ENCODE data around the gene LRP3.
A peak's percentile ranks its signal among the peaks of the same experiment; 100 is the strongest.
"Not testable (repeated sequence)": the region's sequence is repeated elsewhere in the genome, so short reads cannot be mapped to it uniquely, and the experiment has no call there.

Gene LRP3

GRCh38 chr19:33191092-33191491 lies 3.0 kb upstream of the LRP3 start:
- not testable (repeated sequence) for H2BK12ac ChIP-seq (ENCODE audit: low read length in 2 of 2); H4K91ac ChIP-seq (ENCODE audit: low read length)
- 90% methylated on average over 4 of the region's 4 CpGs for WGBS

DNA sequence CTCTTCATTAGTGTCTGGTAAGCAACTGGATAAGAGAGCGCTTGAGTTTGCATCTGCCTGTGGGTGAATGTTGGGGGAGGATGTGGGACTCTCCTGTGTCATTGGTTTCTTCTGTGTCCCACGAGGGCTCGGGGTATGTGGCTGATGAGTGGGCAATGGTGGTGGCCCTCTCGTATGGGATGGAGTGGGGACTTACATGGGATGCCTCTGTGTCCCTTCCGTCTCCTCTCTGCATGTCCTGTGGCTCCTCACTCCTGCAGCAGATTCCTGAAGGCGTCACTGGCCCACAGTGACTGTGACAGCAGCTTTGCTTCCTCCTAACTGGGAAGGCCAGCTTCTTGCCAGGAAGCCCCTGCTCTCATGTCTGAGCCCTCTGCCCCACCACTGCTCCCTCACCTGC lies 2.6 kb upstream of the LRP3 start:
- Histone ChIP-seq H3K23ac (ENCODE audit: low read length in 2 of 2) (no peak overlapping the region), H3K9ac (ENCODE audit: low read length) (no peak overlapping the region), H3K4me2 (ENCODE audit: low read length, poor library complexity, severe bottlenecking) (no peak overlapping the region), H3K18ac (ENCODE audit: low read depth in 1 of 2, low read length in 2 of 2) (no peak overlapping the region), H2BK5ac (ENCODE audit: low read depth, low read length, poor library complexity, severe bottlenecking) (no peak overlapping the region), H3K9me3 (ENCODE audit: control insufficient read depth, low read length) (no peaks in the 10 kb centered on the region), H2BK12ac (ENCODE audit: low read length in 2 of 2) (no peak overlapping the region), H2AFZ (ENCODE audit: low read depth, low read length) (no peak overlapping the region), H3K4me1 (ENCODE audit: control insufficient read depth, insufficient read depth, low read depth, low read length) (peaks cover 12% of the 10 kb centered on the region), H3K14ac (ENCODE audit: low read length in 2 of 2) (no peak overlapping the region), H2BK15ac (ENCODE audit: low read depth, poor library complexity, severe bottlenecking) (no peak overlapping the region), H3K4me3 (ENCODE audit: insufficient read depth in 1 of 2, low read depth in 1 of 2, low read length in 2 of 2) (no peak overlapping the region), H3K27me3 (ENCODE audit: control insufficient read depth in 1 of 2, insufficient read depth in 1 of 2, low read length in 2 of 2) (peaks cover 9 to 26% of the 10 kb centered on the region in 2 experiments), H2AK5ac (ENCODE audit: low read length, severe bottlenecking) (no peak overlapping the region), H3K27ac (ENCODE audit: low read length, poor library complexity, severe bottlenecking) (no peak overlapping the region), H2BK120ac (ENCODE audit: low read depth, low read length) (no peak overlapping the region), H4K8ac (ENCODE audit: low read length) (no peak overlapping the region), H3K36me3 (ENCODE audit: control insufficient read depth in 1 of 2, insufficient read depth in 2 of 2, low read depth in 1 of 2, low read length in 2 of 2) (no peaks in the 10 kb centered on the region), H3K79me1 (replicated peaks; ENCODE audit: low read length, poor library complexity, severe bottlenecking) (peaks cover 2% of the 10 kb centered on the region), H4K91ac (ENCODE audit: low read length) (no peak overlapping the region), H3K4ac (ENCODE audit: low read depth in 1 of 2, low read length in 2 of 2) (no peak overlapping the region)
- WGBS, result 83% methylated on average over 6 of the region's 6 CpGs
- no peak for DNase-seq

More at GRCh38 chr19:33191092-33191491, 3.0 kb upstream of the LRP3 start:
- H3K27ac ChIP-seq (ENCODE audit: low read length, poor library complexity, severe bottlenecking); H2BK5ac ChIP-seq (ENCODE audit: low read depth, low read length, poor library complexity, severe bottlenecking); H2BK120ac ChIP-seq (ENCODE audit: low read depth, low read length); H2BK15ac ChIP-seq (ENCODE audit: low read depth, poor library complexity, severe bottlenecking); H3K4me3 ChIP-seq (ENCODE audit: insufficient read depth in 1 of 2, low read depth in 1 of 2, low read length in 2 of 2); H3K4me2 ChIP-seq (ENCODE audit: low read length, poor library complexity, severe bottlenecking); H3K36me3 ChIP-seq (ENCODE audit: control insufficient read depth in 1 of 2, insufficient read depth in 2 of 2, low read depth in 1 of 2, low read length in 2 of 2); H4K8ac ChIP-seq (ENCODE audit: low read length); H3K14ac ChIP-seq (ENCODE audit: low read length in 2 of 2); H2AK5ac ChIP-seq (ENCODE audit: low read length, severe bottlenecking); H3K23ac ChIP-seq (ENCODE audit: low read length in 2 of 2); H2AFZ ChIP-seq (ENCODE audit: low read depth, low read length); H3K9ac ChIP-seq (ENCODE audit: low read length); H3K18ac ChIP-seq (ENCODE audit: low read depth in 1 of 2, low read length in 2 of 2); DNase-seq; H3K79me1 ChIP-seq (replicated peaks; ENCODE audit: low read length, poor library complexity, severe bottlenecking); H3K9me3 ChIP-seq (ENCODE audit: control insufficient read depth, low read length); H3K4ac ChIP-seq (ENCODE audit: low read depth in 1 of 2, low read length in 2 of 2): not testable (repeated sequence)
- Histone ChIP-seq H3K27me3 (ENCODE audit: control insufficient read depth in 1 of 2, insufficient read depth in 1 of 2, low read length in 2 of 2) (peaks cover 9 to 26% of the 10 kb centered on the region in 2 experiments), H3K4me1 (ENCODE audit: control insufficient read depth, insufficient read depth, low read depth, low read length) (peaks cover 12% of the 10 kb centered on the region)

DNA sequence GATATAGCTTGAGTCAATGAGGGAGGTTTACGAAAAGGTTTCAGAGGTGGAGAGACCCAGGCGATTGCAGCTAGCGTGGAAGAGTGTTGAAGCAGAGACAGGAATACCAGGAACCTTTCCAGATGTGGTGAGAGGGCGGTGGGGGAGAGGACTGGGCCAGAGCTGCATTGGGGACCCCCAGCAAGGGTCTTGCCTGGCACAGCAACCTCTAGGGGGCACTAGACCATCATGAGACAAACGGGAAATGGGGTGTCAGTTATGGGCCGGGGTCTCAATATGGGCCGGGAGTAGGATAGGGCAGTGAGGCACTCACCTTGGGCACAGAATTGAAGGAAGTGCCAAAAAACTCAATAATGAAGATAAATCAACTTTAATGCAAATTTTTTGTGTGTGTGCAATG lies 2.1 kb upstream of the LRP3 start:
- Histone ChIP-seq H3K36me3 (ENCODE audit: control insufficient read depth in 1 of 2, insufficient read depth in 2 of 2, low read depth in 1 of 2, low read length in 2 of 2) (peaks cover 2 to 5% of the 10 kb centered on the region in 2 experiments), H3K79me1 (replicated peaks; ENCODE audit: low read length, poor library complexity, severe bottlenecking) (peaks cover 2% of the 10 kb centered on the region), H3K23ac (ENCODE audit: low read length in 2 of 2) (no peak overlapping the region), H3K18ac (ENCODE audit: low read depth in 1 of 2, low read length in 2 of 2) (no peak overlapping the region), H2AK5ac (ENCODE audit: low read length, severe bottlenecking) (no peak overlapping the region), H3K14ac (ENCODE audit: low read length in 2 of 2) (no peak overlapping the region), H2BK5ac (ENCODE audit: low read depth, low read length, poor library complexity, severe bottlenecking) (no peak overlapping the region), H3K4me1 (ENCODE audit: control insufficient read depth, insufficient read depth, low read depth, low read length) (peaks cover 12% of the 10 kb centered on the region), H4K8ac (ENCODE audit: low read length) (no peak overlapping the region), H3K9ac (ENCODE audit: low read length) (no peak overlapping the region), H3K4me2 (ENCODE audit: low read length, poor library complexity, severe bottlenecking) (no peak overlapping the region), H2BK12ac (ENCODE audit: low read length in 2 of 2) (no peak overlapping the region), H3K9me3 (ENCODE audit: control insufficient read depth, low read length) (no peaks in the 10 kb centered on the region), H3K27ac (ENCODE audit: low read length, poor library complexity, severe bottlenecking) (no peak overlapping the region), H3K4me3 (ENCODE audit: insufficient read depth in 1 of 2, low read depth in 1 of 2, low read length in 2 of 2) (no peak overlapping the region), H4K91ac (ENCODE audit: low read length) (no peak overlapping the region), H2BK15ac (ENCODE audit: low read depth, poor library complexity, severe bottlenecking) (no peak overlapping the region), H2AFZ (ENCODE audit: low read depth, low read length) (no peak overlapping the region), H3K27me3 (ENCODE audit: control insufficient read depth in 1 of 2, insufficient read depth in 1 of 2, low read length in 2 of 2) (peaks cover 9 to 26% of the 10 kb centered on the region in 2 experiments), H2BK120ac (ENCODE audit: low read depth, low read length) (no peak overlapping the region), H3K4ac (ENCODE audit: low read depth in 1 of 2, low read length in 2 of 2) (no peak overlapping the region)
- DNase-seq, result no peak
- WGBS, result 82% methylated on average over 7 of the region's 7 CpGs

- Histone ChIP-seq H2AFZ (ENCODE audit: low read depth, low read length) (no peak overlapping the region), H3K4ac (ENCODE audit: low read depth in 1 of 2, low read length in 2 of 2) (no peak overlapping the region), H3K27ac (ENCODE audit: low read length, poor library complexity, severe bottlenecking) (no peak overlapping the region), H4K91ac (ENCODE audit: low read length) (no peak overlapping the region), H3K9me3 (ENCODE audit: control insufficient read depth, low read length) (no peaks in the 10 kb centered on the region), H3K79me1 (replicated peaks; ENCODE audit: low read length, poor library complexity, severe bottlenecking) (peaks cover 2% of the 10 kb centered on the region), H2BK15ac (ENCODE audit: low read depth, poor library complexity, severe bottlenecking) (no peak overlapping the region), H4K8ac (ENCODE audit: low read length) (no peak overlapping the region), H3K14ac (ENCODE audit: low read length in 2 of 2) (no peak overlapping the region), H3K18ac (ENCODE audit: low read depth in 1 of 2, low read length in 2 of 2) (no peak overlapping the region), H3K9ac (ENCODE audit: low read length) (no peak overlapping the region), H3K4me1 (ENCODE audit: control insufficient read depth, insufficient read depth, low read depth, low read length) (peaks cover 12% of the 10 kb centered on the region), H3K4me2 (ENCODE audit: low read length, poor library complexity, severe bottlenecking) (no peak overlapping the region), H3K36me3 (ENCODE audit: control insufficient read depth in 1 of 2, insufficient read depth in 2 of 2, low read depth in 1 of 2, low read length in 2 of 2) (peaks cover 12 to 13% of the 10 kb centered on the region in 2 experiments), H2AK5ac (ENCODE audit: low read length, severe bottlenecking) (no peak overlapping the region), H3K23ac (ENCODE audit: low read length in 2 of 2) (no peak overlapping the region), H3K27me3 (ENCODE audit: control insufficient read depth in 1 of 2, insufficient read depth in 1 of 2, low read length in 2 of 2) (peaks cover 9 to 26% of the 10 kb centered on the region in 2 experiments), H3K4me3 (ENCODE audit: insufficient read depth in 1 of 2, low read depth in 1 of 2, low read length in 2 of 2) (peak overlapping the region in 1 of 2 experiments; percentile 54), H2BK12ac (ENCODE audit: low read length in 2 of 2) (no peak overlapping the region), H2BK120ac (ENCODE audit: low read depth, low read length) (no peak overlapping the region), H2BK5ac (ENCODE audit: low read depth, low read length, poor library complexity, severe bottlenecking) (no peak overlapping the region)
- DNase-seq, result no peak
- WGBS, result 82% methylated on average over 4 of the region's 8 CpGs
These were observed 763 bp upstream of the LRP3 start for GRCh38 chr19:33193269-33193864.

Measured in mesenchymal stem cell (in vitro differentiated cells and primary cell).